Measurements from ENCODE around the gene EMILIN3. TPM values are rescaled to one million over a fixed set of nuclear protein-coding genes. Genes with fewer than 3 reads are reported as not detected.

The EMILIN3 gene
- polyA plus RNA-seq, 1 of the 3 experiments (the other 2 are of a cell fraction), result 0.02 TPM

DNA sequence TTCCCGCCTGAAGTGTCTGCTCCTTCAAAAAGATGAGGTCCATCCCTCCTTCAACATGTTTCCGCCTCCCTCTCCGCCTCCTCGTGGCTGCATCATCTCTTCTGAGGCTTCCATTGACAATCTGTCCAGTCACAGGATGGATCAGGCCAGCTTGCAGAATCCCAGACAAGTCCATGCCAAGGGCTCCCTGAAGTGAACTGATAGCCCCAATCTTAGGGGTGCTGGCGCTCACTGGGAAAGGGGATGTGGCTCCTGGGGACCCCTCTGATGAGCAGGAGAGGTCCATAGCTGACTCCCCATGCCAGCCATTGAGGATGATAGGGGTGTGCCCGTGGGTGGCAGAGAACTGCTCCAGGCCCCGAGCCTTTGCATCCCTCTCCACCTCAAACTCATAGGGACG is 48.6 kb upstream of the EMILIN3 start (continued):
- TF ChIP-seq, protein P1, sequence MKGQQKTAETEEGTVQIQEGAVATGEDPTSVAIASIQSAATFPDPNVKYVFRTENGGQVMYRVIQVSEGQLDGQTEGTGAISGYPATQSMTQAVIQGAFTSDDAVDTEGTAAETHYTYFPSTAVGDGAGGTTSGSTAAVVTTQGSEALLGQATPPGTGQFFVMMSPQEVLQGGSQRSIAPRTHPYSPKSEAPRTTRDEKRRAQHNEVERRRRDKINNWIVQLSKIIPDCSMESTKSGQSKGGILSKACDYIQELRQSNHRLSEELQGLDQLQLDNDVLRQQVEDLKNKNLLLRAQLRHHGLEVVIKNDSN (IDR thresholded peaks at IDR 0.05; ENCODE audit: borderline replicate concordance, low read depth), result no peak
- TF ChIP-seq CHD2 (IDR thresholded peaks at IDR 0.05; ENCODE audit: low read length, partially characterized antibody) (no peak), REST (IDR thresholded peaks at IDR 0.05; ENCODE audit: low read depth, low read length) (no peak), TEAD4 (IDR thresholded peaks at IDR 0.05; ENCODE audit: borderline replicate concordance, insufficient read depth) (no peak), MXI1 (IDR thresholded peaks at IDR 0.05; ENCODE audit: low read depth, low read length) (no peak)
- TF ChIP-seq, protein P2, sequence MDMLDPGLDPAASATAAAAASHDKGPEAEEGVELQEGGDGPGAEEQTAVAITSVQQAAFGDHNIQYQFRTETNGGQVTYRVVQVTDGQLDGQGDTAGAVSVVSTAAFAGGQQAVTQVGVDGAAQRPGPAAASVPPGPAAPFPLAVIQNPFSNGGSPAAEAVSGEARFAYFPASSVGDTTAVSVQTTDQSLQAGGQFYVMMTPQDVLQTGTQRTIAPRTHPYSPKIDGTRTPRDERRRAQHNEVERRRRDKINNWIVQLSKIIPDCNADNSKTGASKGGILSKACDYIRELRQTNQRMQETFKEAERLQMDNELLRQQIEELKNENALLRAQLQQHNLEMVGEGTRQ (IDR thresholded peaks at IDR 0.05; ENCODE audit: borderline replicate concordance, low read depth, low read length), result no peak
- TF ChIP-seq, protein P3, sequence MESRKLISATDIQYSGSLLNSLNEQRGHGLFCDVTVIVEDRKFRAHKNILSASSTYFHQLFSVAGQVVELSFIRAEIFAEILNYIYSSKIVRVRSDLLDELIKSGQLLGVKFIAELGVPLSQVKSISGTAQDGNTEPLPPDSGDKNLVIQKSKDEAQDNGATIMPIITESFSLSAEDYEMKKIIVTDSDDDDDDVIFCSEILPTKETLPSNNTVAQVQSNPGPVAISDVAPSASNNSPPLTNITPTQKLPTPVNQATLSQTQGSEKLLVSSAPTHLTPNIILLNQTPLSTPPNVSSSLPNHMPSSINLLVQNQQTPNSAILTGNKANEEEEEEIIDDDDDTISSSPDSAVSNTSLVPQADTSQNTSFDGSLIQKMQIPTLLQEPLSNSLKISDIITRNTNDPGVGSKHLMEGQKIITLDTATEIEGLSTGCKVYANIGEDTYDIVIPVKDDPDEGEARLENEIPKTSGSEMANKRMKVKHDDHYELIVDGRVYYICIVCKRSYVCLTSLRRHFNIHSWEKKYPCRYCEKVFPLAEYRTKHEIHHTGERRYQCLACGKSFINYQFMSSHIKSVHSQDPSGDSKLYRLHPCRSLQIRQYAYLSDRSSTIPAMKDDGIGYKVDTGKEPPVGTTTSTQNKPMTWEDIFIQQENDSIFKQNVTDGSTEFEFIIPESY (IDR thresholded peaks at IDR 0.05; ENCODE audit: borderline replicate concordance, low read depth), result no peak

DNA sequence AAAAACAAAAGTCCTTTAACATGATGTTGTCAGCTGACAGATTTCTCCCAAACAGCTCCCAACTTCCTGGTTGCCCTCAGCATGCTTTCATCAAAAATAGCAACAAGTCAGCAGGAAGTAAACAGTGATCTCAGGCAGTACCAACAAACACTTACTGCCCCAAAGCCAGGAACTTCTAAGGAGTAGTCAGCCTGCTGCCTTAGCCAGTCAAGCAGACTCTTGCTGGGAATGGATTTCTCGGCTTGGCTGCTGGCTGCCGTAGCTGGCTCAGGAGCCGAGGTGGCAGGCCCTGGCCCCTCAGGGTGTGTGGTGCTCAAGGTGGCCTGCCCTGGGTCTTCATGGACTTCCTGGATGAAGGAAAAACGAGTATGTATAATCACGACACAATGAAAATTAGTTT is 46.6 kb upstream of the EMILIN3 start:
- WGBS (ENCODE audit: low lambda C conversion rate), result 90% methylated on average over 5 of the region's 5 CpGs
- Histone ChIP-seq H3K9ac (no peak overlapping the region), H3K9me2 (no peaks in the 10 kb centered on the region), H3K27me3 (ENCODE audit: insufficient read depth) (no peaks in the 10 kb centered on the region), H4K20me1 (ENCODE audit: insufficient read depth) (no peaks in the 10 kb centered on the region), H3K4me1 (ENCODE audit: control insufficient read depth in 1 of 2, insufficient read depth in 2 of 2, low read depth in 1 of 2, low read length in 1 of 2) (peaks cover 0 to 13% of the 10 kb centered on the region in 2 experiments; a peak in 1 of 4 replicates), H3K9me3 (no peaks in the 10 kb centered on the region), H3F3A (replicated peaks; ENCODE audit: insufficient read depth) (no peaks in the 10 kb centered on the region), H3K27ac (ENCODE audit: low read depth in 2 of 2, low read length in 1 of 2) (no peak overlapping the region), H3K4me2 (no peak overlapping the region), H3K36me3 (replicated peaks in 1 of 2; ENCODE audit: control insufficient read depth in 1 of 2, insufficient read depth in 2 of 2, low read length in 1 of 2) (peaks cover 37 to 93% of the 10 kb centered on the region in 2 experiments), H3K4me3 (ENCODE audit: low read depth in 2 of 2, low read length in 1 of 2) (no peak overlapping the region), H2AFZ (ENCODE audit: low read depth) (no peak overlapping the region), H3K79me2 (ENCODE audit: insufficient read depth) (no peaks in the 10 kb centered on the region)
- POLR2A ChIA-PET, result interaction anchor here (0.6 kb wide), 1 partner anchor 278 kb away, joined by 3 read pairs; no protein-coding TSS in a partner anchor
- DNase-seq, result no peak
- CTCF ChIA-PET, result no interaction called here
- no peak for TF ChIP-seq GATA2 (CRISPR knock-in tag; IDR thresholded peaks at IDR 0.05)
- no peak for TF ChIP-seq SMC3 (IDR thresholded peaks at IDR 0.05; ENCODE audit: low read depth, low read length)
- TF ChIP-seq, protein P3 (IDR thresholded peaks at IDR 0.05; ENCODE audit: borderline replicate concordance, low read depth), result no peak
- TF ChIP-seq YY1 (IDR thresholded peaks at IDR 0.05; ENCODE audit: low read depth), result no peak
- TF ChIP-seq SIN3A (IDR thresholded peaks at IDR 0.05; ENCODE audit: borderline replicate concordance, low read depth, low read length), result no peak
- TF ChIP-seq, protein P2 (IDR thresholded peaks at IDR 0.05; ENCODE audit: borderline replicate concordance, low read depth, low read length), result no peak
- TF ChIP-seq EP300 (IDR thresholded peaks at IDR 0.05; ENCODE audit: borderline replicate concordance in 1 of 2, low read depth in 1 of 2, low read length in 1 of 2), result no peak
- no peak for TF ChIP-seq RFX5 (IDR thresholded peaks at IDR 0.05; ENCODE audit: low read length)
- TF ChIP-seq EZH2phosphoT487 (IDR thresholded peaks at IDR 0.05; ENCODE audit: borderline replicate concordance, low read depth), result no peak
- TF ChIP-seq, protein P4, sequence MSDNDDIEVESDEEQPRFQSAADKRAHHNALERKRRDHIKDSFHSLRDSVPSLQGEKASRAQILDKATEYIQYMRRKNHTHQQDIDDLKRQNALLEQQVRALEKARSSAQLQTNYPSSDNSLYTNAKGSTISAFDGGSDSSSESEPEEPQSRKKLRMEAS (IDR thresholded peaks at IDR 0.05; ENCODE audit: low read depth), result no peak
- TF ChIP-seq FOSL2 (IDR thresholded peaks at IDR 0.05; ENCODE audit: borderline replicate concordance, low read depth), result no peak
- TF ChIP-seq NRF1 (IDR thresholded peaks at IDR 0.05; ENCODE audit: low read depth, low read length), result no peak
- no peak for TF ChIP-seq JUND (IDR thresholded peaks at IDR 0.05)
